Activated gamma-delta T cell treated with Interleukin-2 at 50 U/mL for 16 hours (primary cell): ENCODE data around the gene OPTC.
"Not testable (repeated sequence)": the region's sequence is repeated elsewhere in the genome, so short reads cannot be mapped to it uniquely, and the experiment has no call there.

Experiments
- DNase-seq: peaks from one replicate; pipeline ENCODE4 v3.0.0-alpha.2; 2020

Gene OPTC

DNA sequence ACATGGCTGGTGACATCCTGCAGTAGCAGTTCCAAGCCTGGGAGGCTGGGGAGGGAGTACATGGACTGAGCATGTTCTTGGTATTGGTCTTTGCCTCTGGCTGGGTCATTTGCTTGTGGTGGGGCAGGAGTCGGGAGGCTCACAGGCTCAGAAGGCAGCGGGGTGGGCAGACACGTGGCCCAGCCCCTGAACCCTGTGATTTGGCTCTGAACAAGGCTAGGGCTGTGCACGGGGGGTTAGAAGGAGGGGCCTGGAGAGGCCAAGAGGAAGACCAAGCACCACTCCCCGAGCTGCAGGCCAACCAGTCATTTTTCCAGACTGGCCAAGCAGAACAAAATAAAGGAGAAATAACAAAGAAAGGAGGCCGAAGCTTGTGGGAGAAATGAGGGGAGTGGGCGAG lies 28.0 kb upstream of the OPTC start:
- no peak for DNase-seq

DNA sequence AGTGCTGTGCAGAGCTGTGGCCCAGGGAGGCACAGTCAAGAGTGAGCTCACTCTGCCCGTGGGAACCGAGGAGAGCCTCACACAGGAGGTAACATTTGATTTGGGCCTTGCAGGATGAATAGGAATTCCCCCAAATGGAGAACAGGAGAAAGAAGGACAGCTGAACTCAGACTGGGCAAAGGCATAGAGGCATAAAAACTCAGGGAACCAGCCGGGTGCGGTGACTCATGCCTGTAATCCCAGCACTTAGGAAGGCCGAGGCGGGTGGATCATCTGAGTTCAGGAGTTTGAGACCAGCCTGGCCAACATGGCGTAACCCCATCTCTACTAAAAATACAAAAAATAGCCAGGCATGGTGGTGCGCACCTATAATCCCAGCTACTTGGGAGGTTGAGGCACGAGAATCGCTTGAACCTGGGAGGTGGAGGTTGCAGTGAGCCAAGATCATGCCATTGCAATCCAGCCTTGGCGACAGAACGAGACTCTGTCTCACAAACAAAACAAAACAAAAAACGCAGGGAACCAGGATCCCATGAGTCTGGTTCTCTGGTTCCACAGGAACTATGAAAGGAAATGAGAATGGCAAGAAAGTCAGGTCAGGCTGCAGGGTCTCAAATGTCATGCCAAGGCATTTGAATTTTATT lies 26.9 kb upstream of the OPTC start:
- DNase-seq: not testable (repeated sequence)

DNA sequence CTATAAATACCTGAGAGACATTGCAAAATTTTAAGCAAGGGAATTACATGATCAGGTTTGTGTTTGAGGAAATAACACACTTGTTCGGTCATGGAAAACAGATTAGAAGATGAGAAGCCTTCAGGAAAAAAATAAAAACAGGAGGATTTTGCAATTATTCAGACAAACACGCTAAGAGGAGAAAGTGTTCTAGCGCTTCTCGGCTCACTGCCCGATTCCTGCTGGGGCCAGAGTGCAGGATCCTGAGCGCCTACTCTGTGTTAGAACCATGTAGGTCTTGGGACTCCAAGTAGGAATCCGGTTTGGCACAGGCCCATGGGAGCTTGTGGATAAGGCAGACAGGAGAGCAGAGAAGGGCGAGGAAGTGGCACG lies 26.4 kb upstream of the OPTC start:
- DNase-seq: no peak

DNA sequence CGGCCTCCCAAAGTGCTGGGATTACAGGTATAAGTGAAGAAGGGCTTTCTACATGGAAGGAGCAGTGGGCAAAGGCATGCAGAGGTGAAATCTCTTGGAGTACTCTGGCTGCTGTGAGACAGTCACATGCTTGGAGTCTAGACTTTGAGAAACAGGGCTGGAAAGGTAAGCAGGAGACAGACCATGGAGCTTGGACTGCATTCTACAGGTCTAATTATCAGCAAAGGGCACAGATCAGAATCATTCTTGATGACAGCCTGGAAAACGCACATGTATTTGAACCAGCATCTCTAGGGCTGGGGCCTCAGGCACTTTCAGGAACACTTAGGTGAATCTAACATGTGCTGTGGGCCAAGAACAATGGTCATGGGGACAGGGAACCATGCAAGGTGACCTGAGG lies 25.6 kb upstream of the OPTC start:
- no peak for DNase-seq

DNA sequence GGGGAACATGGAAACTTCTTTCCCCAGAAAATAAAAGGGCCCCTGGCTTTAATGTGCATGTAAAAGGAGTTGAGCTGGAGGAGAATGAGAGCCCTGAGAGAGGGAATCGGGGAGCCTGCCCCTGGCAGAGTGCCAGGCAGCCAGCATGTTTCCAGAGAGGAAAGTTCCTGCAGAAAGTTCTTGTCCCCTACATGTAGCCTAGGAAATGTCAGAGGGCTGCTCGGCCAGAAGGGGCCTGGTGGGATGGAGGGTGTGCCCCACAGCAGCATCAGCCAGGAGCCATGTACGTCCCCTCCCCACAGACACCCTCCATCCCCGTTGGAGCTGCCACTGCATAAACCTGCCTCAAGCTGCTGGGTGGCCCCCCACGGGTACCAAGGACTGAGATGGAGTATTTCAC lies 23.7 kb upstream of the OPTC start:
- DNase-seq: no peak

DNA sequence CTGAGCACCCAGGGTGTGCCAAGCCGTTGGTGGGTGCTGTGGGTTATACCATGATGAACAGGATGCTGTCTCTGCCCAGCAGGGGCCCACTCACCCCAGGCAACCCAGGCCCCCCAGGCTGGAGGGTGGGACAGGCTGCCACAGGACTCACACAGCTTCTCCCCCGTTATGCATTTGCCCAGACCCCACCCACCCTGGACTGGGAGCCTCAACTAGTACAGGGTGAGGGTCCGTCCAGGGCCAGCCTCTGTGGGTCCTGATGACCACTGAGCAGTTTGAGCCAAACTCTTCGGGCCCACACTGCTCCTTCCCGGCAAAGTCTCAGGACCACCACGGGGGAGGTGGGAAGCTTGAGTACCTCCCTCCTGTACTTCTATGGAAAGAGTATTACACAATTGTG lies 22.1 kb upstream of the OPTC start:
- DNase-seq: no peak

DNA sequence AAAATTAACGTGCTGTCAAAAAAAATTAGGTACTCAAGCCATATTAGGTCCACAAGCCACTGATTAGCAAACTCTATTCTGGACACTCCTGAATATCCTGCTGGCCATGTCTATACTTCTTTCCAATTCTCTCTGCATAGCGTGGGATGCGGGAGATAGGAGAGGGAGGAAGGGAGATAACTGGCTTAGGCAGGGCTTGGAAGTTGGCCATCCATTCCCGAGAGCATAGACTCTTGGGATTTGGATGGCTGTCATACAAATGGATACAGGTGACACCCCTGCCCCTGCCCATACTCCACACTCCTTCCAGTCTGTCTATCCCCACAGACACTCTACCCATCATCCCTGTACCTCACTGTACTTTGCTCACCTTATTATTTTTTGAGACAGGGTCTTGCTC lies 20.7 kb upstream of the OPTC start:
- DNase-seq: no peak

DNA sequence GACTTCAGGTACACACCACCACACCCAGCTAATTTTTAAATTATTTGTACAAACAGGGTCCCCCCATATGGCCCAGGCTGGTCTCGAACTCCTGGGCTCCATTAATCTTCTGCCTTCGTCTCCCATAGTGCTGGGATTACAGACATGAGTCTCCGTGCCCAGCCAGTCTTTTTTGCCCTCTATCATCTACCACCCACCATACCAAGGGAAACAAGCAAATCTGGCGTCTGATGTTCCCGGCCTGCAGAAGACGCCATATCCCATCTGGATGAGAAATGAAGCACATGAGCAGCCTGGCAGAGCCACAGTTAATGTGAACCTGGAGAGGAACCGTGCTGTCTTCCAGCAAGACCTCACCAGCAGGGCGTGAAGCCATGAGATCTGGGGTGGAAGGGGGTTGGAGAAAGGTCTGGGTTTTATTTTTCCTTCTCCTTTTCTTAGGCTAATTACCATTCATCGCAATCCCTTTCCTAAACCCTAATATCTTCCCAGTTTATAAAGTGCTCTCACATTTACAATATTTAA lies 20.1 kb upstream of the OPTC start:
- DNase-seq: no peak

DNA sequence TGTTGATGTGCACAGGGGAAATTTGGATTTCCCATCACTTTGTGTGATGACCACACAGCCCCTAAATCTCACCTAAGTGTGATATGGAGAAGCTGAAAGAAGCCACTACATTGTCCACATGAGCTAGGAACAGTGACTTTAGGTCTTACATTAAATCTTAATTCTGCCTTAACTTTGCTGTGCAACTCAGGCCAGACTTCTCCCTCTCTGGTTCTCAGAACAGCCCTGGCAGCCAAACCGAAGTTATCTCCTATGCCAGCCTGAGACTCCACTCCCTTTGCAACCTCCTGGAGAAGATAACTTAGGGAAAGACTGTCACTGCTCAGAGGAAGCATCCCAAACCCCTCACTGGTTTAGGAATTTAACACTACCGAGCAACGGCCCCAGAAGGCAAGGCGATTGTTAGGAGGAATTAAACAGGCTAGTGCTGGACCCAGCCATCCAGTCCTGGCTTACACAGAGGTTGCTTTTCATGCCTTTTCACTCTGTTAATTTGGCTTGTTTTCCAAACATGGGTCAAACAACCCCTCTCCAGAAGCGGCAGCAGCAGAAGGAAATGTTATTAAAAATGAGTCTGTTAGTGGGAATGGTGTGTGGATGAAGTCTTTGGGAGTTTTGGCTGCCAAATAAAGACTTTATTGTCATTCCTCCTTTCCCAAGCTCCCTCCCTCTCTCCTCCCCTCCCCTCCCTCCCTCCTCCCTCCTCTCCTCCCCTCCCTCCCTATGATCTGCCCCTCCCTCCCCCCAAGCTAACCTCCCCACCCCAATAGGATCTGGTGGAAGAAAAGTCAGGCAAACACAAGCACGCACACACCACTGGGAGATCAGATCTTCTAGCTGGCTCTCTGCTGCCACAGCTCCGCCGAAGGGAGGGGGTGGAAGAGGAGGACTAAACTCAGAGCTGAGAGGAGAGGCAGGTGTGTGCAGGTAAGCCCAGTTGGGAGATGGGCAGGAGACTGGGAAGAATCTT lies 18.7 kb upstream of the OPTC start, which contains the start of gene PRELP:
TSS of gene PRELP (plus strand) at position 795 of the 970 bp plus-strand sequence. CDS start 7,379 bp downstream, outside the sequence.
- DNase-seq: no peak

DNA sequence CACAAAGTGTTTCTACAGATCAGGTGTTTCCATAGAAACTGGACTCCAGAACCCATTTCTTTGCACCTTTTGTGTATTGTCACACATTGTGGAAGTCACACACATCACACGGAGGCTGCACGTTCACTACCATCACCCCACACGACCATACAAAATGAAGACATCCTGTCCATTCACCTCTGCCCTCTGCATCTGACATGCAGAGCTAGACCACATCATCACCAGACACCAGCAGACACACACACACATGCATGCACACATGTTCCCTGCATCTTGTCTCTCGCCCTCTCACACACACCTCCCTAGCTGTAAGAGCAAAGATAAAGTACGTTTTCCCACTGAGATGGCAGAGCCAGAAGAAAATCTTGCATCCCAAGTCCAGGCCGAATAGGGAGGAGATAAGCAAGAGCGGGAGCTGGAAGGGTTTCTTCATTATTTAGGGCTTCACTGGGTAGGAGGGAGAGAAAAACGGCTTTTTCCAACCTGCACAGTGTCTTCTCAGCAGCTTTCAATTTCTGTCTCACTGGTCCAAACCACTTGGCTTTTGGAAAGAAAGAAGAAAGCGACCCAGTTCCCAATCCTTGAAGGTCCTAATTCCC lies 17.6 kb upstream of the OPTC start:
- no peak for DNase-seq

DNA sequence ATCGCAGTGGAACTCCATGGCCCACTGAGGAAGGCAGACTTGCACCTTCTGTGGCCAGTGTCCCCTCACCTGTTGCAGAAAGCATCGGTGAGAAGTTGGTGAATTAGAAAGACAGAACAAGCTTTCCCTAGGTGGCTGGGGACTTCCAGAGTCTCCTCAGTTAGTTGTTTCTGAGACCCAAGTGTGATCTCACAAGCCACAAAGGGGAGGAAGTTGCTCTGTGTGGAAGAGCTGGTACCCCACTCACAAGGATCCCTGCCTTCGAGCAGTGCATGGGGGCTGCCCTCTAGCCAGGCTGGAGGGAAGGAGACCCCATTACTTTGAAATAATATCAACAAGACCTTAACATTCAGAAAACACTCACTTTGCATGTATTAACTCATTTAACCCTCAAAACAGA lies 16.2 kb upstream of the OPTC start:
- no peak for DNase-seq

DNA sequence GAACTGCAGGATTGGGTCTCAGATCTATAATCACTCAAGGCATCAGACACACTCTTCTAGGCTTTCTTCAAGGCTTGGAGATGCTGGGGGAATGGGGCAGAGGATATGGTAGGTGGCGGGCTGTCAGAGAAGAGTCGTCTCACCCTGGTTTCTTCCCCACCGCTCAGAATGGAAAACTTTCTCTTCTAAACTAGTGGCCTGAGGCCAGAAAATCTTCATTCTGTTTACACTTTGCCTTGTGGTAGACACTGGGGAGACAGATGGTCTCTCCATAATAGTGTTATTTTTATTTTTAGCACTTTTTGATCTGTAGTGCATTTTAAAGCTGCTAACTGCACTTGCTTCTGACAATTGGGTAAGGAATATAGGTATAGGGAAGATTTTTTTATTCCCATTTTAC lies 15.7 kb upstream of the OPTC start:
- no peak for DNase-seq

DNA sequence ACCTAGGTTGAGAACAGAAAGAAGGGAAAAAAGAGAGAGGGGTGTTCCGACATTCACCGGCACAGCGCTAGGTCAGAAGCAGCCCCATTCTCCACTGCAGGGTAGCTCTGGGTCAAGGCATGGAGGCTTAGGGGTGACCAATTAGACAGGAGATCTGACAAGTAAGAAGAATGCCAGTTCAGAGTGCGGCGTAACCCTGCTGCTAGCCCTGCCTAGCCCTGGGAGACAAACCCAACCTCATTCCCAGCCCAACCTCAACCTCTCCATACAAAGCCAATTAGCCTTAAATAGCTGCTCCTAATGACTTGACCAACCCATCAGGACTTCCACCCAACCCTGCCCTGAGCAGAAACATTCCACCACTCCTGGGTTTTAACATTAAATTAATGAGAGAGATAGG lies 15.0 kb upstream of the OPTC start:
- DNase-seq: no peak

DNA sequence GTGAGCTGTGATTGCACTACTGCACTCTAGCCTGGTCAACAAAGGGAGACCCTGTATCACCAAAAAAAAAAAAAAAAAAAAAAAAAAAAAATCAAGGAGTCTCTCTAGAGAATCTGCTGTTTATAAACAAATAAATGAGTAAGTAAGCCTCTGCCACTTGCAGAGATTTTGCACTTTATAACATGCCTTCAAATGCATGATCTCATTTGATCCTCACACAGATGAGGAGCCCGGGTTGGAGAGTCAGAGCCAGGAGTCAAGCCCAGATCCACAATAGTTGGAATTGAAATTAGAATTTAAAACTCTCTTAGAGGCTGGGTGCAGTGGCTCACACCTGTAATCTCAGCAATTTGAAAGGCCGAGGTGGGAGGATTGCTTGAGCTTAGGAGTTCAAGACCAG lies 14.3 kb upstream of the OPTC start:
- no peak for DNase-seq

DNA sequence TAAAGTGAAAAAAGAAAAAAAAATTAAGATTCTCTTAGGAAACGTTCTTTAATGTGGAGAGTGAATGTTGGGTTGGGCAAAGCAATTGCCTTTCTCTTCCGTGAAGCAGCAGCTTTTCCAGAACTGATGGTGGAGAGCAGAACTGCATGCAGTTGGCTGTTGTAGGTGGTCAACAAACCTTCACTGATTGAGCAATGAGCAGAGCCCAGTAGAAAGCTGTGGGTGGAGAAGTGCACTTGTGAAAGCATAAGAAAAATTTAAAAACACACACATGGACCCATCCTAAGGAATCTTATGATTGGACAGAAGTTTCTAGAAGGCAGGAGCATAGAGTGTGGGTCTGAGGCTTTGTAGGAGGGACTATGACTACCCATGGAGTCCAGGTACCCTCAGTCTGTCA lies 13.9 kb upstream of the OPTC start:
- DNase-seq: no peak

DNA sequence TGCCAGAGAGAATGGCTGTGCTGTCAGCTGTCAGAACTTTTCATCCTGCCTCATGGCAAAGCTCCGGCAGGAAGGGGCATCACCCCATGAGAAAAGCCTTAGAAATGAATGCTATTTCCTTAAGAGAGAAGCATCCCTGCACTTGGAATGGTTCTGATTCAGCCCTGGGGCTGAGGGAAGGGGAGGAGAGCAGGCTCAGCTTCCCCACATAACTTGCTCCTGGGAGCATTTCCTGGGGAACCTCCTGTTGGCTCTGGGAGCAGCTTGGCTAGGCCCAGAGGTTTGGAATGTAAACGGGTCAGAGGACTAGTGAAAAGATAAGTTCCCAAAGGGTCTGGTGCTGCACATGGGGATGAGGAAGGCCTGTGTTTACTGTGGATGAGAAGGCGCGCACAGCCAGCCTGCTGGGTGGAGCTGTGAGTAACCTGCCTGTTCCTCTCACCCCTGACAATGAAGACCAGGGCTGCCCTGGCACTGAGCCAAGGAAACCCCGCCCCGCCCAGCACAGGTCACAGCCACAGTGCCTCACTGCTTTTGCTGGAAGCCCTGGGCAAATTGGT lies 13.3 kb upstream of the OPTC start:
- DNase-seq: peak; percentile 41

DNA sequence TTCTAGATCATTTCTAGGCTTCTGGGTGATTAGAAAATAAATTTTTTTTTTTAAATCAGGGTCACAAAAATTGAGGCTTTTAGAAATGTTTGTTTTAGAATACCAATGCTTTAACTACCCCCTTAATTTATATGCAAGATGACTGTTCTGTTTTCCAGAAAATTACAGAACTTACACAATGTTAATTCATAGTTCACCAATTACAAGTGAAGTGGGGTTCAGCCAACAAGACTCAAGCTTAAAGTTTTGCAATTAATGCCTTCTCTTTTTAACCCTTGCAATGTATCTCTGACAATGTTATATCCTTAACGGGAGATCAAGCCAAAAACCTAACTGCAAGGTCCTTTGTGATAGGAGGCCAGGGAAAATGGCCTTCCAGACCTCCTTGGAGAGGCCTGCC lies 12.8 kb upstream of the OPTC start:
- DNase-seq: no peak

DNA sequence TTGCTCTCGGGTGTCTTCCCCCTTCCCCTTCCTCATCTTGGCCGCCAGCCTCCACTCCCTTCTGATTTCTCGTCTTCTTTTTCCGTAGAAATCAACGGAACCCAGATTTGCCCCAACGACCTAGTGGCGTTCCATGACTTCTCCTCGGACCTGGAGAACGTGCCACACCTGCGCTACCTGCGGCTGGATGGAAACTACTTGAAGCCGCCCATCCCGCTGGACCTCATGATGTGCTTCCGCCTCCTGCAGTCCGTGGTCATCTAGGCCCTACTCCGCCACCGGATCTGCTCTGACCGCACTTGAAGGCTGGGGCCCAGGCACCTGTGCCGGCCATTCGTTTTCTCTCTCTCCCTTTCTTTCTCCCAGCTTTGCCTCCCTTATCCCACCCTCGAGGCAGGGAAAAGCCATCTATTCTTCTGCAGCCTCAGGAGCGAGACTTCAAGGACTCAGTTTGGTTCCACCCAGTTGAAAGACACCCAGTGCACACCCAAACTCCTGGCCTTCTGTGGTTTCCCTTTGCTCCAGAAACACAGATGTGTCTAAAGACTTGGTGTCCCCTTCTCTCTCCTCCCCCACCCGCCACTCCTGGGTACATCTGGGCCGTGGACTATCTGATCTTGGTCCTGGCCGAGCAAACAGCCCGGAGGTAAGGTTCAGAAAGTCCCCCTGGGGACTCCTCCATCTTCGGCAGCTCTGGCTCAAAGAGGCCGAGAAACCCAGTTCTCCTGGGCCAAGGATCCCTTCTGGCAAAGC lies 7.2 kb upstream of the OPTC start:
- DNase-seq: no peak

DNA sequence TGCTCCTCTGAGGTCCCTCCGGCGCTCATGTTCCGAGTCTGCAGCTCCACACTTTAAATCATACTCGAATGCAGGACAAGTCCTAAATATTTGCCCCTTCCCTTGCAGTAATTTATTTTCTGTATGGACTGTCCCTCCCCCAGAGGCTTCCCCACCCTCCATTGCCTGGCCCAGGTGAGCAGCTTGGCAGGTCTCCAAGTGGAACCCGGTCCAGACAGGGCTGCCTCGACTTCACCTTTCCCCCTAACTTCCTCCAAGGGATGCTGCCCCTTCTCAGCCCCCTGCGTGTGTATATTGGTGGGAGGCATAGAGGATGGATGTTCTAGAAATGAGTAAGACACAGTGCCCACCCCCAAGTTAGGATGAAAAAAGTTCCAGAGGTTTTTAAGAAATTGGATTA lies 5.4 kb upstream of the OPTC start:
- no peak for DNase-seq

DNA sequence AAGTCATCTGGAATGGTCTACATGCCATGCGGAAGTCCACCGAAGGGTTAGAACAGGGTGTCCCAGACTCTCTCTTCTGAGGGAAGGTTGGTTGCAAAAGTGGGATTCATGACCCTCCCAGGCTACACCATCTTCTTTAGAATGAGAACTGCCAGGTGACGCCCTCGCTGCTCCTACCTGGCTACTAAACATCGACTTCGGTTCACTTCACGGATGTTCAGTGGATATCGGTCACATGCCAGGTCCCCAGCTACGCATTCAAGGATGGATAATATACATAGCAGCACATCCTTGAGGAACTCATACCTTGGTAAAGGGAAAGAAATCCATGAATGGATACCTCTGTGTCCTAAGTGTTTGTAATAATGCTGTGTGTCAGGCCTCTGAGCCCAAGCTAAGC lies 3.3 kb upstream of the OPTC start:
- no peak for DNase-seq

DNA sequence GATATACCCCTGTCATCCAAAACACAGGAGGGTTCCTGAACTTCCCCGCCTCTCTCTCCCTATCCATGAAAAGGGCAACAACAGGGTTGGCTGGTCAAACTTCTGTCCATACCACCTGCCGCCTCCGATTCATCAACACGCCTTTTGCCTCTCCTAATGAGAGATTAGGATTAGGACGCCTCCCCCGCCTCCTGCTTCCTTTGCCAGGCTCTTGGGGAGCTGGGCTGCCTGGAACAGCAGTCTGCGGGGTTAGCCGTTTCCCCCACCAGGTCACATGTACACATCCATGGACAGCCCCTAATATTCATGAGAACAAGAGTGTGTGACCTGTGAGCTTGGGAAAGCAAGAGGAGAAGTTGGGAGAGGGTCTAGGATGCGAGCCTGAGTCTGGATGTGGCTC lies 2.3 kb upstream of the OPTC start:
- DNase-seq: no peak

DNA sequence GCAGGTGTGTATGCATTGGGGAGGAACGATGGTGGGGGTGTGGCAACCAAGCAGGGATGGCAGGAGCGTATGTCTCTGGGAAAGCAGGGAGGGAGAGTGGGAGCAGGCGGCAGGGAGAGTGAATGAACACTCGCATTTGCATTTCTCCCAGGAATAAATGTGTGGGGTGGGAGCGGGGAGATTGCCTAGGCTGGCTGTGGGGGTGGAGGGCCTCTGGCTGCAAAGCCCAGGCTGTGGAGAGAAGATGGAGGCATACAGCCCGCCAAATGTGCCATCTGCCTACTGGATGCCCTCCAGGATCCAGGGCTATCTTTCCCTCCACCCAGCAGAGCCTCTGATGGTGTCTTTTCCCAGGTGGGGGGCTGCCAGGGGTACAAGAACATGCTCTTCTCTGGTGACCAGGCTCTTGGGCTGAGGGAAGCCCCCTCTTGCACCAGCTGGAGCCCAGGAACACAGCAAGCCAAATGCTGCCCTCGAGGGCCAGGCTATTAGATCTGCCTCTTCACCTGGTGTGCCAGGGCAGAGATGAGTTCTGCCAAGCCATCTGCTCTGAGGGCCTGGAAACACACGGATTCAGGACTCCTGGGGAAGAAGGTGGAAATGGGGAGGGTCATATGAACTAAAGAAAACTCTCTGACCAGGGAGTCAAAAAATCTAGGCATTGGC lies 1.7 kb upstream of the OPTC start:
- no peak for DNase-seq
